SK-N-SH (cell line): ENCODE data around the gene LMOD2. TPM values are rescaled to one million over a fixed set of nuclear protein-coding genes. Genes with fewer than 3 reads are reported as not detected.
A peak's percentile ranks its signal among the peaks of the same experiment; 100 is the strongest.

Experiments
- CTCF ChIA-PET: fragments of 300-600, 350-600 bp; formaldehyde crosslinking; extraction: SDS; loops from one replicate; lab custom pipeline; 2021; lab: Yijun Ruan, JAX
- POLR2A ChIA-PET: fragments of 350-600 bp; sonication (Branson Sonifier 250); formaldehyde crosslinking; extraction: SDS; loops from one replicate; lab custom pipeline; 2020; ENCODE audit warnings: antibody characterized with exemption, inconsistent platforms; lab: Yijun Ruan, JAX
- DNase-seq: peaks from one replicate; pipeline ENCODE4 v3.0.0; 2012
- H2AFZ ChIP-seq: fragments of 200-600 bp; sonication (generic); 2 replicates; pipeline ENCODE4 v1.8.1; 2016; ENCODE audit warnings: antibody characterized with exemption, mild to moderate bottlenecking, low read depth
- H3F3A ChIP-seq: fragments of 200-600 bp; sonication (generic); replicated peaks from 2 replicates; pipeline ENCODE3; 2016; ENCODE audit warnings: antibody characterized with exemption, mild to moderate bottlenecking; ENCODE audit not compliant: insufficient read depth
- H3K27ac ChIP-seq, 2 experiments: fragments of 200-500 bp in 1 of 2; fragments of 200-600 bp in 1 of 2; sonication (Bioruptor generic) in 1 of 2; sonication (generic), shearing (Covaris generic) in 1 of 2; 2 replicates each; pipeline versions ENCODE4 v1.5.1 to v1.6.1; 2014 to 2016; ENCODE audit warnings: low read depth in 2 of 2, inconsistent platforms in 1 of 2, low read length in 1 of 2, mild to moderate bottlenecking in 1 of 2, mixed read lengths in 1 of 2
- H3K27me3 ChIP-seq: fragments of 200-600 bp; sonication (generic), shearing (Covaris generic); 2 replicates; pipeline ENCODE4 v1.6.1; 2016; ENCODE audit warnings: mixed run types; ENCODE audit not compliant: insufficient read depth
- H3K36me3 ChIP-seq, 2 experiments: fragments of 200-500 bp in 1 of 2; fragments of 200-600 bp in 1 of 2; sonication (Bioruptor generic) in 1 of 2; sonication (generic) in 1 of 2; replicated peaks in 1 of 2; 2 replicates each; pipeline versions ENCODE3 to v1.5.1; 2014 to 2016; ENCODE audit warnings: low read length in 1 of 2, mild to moderate bottlenecking in 1 of 2; ENCODE audit not compliant: insufficient read depth in 2 of 2, control insufficient read depth in 1 of 2
- H3K4me1 ChIP-seq, 2 experiments: fragments of 200-500 bp in 1 of 2; fragments of 200-600 bp in 1 of 2; sonication (Bioruptor generic) in 1 of 2; sonication (generic), shearing (Covaris generic) in 1 of 2; 2 replicates each; pipeline versions ENCODE4 v1.5.1 to v1.6.1; 2014 to 2016; ENCODE audit warnings: low read depth in 1 of 2, low read length in 1 of 2, mixed run types in 1 of 2; ENCODE audit not compliant: insufficient read depth in 2 of 2, control insufficient read depth in 1 of 2
- H3K4me2 ChIP-seq: fragments of 200-600 bp; sonication (generic), shearing (Covaris generic); 2 replicates; pipeline ENCODE4 v1.6.1; 2017; ENCODE audit warnings: mixed run types
- H3K4me3 ChIP-seq, 2 experiments: fragments of 200-500 bp in 1 of 2; fragments of 200-600 bp in 1 of 2; sonication (Bioruptor generic) in 1 of 2; sonication (generic), shearing (Covaris generic) in 1 of 2; 2 replicates each; pipeline versions ENCODE4 v1.5.1 to v1.8.1; 2014 to 2016; ENCODE audit warnings: low read depth in 2 of 2, inconsistent platforms in 1 of 2, low read length in 1 of 2, mild to moderate bottlenecking in 1 of 2, mixed read lengths in 1 of 2, moderate library complexity in 1 of 2
- H3K79me2 ChIP-seq: fragments of 200-600 bp; sonication (generic); 2 replicates; pipeline ENCODE4 v1.8.1; 2017; ENCODE audit warnings: mild to moderate bottlenecking; ENCODE audit not compliant: insufficient read depth
- H3K9ac ChIP-seq: fragments of 200-600 bp; sonication (generic); 2 replicates; pipeline ENCODE4 v1.6.1; 2017; ENCODE audit warnings: mixed run types
- H3K9me2 ChIP-seq: fragments of 200-600 bp; sonication (generic); 2 replicates; pipeline ENCODE4 v1.6.1; 2017; ENCODE audit warnings: mixed run types
- H3K9me3 ChIP-seq: fragments of 200-600 bp; sonication (generic); 2 replicates; pipeline ENCODE4 v1.6.1; 2017; ENCODE audit warnings: mixed run types, mild to moderate bottlenecking, moderate library complexity
- H4K20me1 ChIP-seq: fragments of 200-600 bp; sonication (generic); 2 replicates; pipeline ENCODE4 v1.6.1; 2017; ENCODE audit warnings: mild to moderate bottlenecking, mixed run types; ENCODE audit not compliant: insufficient read depth
- CHD2 ChIP-seq: fragments of 150-350 bp; IDR thresholded peaks from 2 replicates; pipeline ENCODE4 v1.6.1; 2018; ENCODE audit warnings: low read length; ENCODE audit not compliant: partially characterized antibody
- EP300 ChIP-seq, 2 experiments: IDR thresholded peaks; 2 replicates each; pipeline versions ENCODE4 v1.4.0 to v1.6.1; 2012; ENCODE audit warnings: borderline replicate concordance in 1 of 2, low read depth in 1 of 2, low read length in 1 of 2
- EZH2phosphoT487 ChIP-seq: fragments of 200-600 bp; sonication (generic); IDR thresholded peaks from 2 replicates; pipeline ENCODE4 v1.6.1; 2017; ENCODE audit warnings: low read depth, mixed run types, mild to moderate bottlenecking, antibody characterized with exemption, moderate library complexity, borderline replicate concordance
- FOXM1 ChIP-seq: IDR thresholded peaks from 2 replicates; pipeline ENCODE4 v1.4.0; 2012; ENCODE audit warnings: low read depth, mild to moderate bottlenecking
- GATA2 ChIP-seq: sonication (generic); formaldehyde crosslinking; IDR thresholded peaks from 2 replicates; pipeline ENCODE4 v1.5.0; 2020; ENCODE audit warnings: mild to moderate bottlenecking, missing genetic modification reagents
- JUND ChIP-seq: IDR thresholded peaks from 2 replicates; pipeline ENCODE4 v1.4.0; 2012
- MEF2A ChIP-seq: IDR thresholded peaks from 2 replicates; pipeline ENCODE4 v1.4.0; 2012; ENCODE audit warnings: low read depth, borderline replicate concordance
- POLR2AphosphoS5 ChIP-seq: IDR thresholded peaks from 2 replicates; pipeline ENCODE4 v1.6.1; 2012; ENCODE audit warnings: low read depth, low read length
- RAD21 ChIP-seq: IDR thresholded peaks from 2 replicates; pipeline ENCODE4 v1.6.1; 2012; ENCODE audit warnings: mild to moderate bottlenecking, low read length
- SMC3 ChIP-seq: IDR thresholded peaks from 2 replicates; pipeline ENCODE4 v1.6.1; 2012; ENCODE audit warnings: low read depth, low read length, improper control_type of control experiment
- TEAD4 ChIP-seq: IDR thresholded peaks from 2 replicates; pipeline ENCODE4 v1.4.0; 2012; ENCODE audit warnings: mild to moderate bottlenecking, borderline replicate concordance; ENCODE audit not compliant: insufficient read depth
- WGBS: methylation state at CpG from one replicate; pipeline ENCODE4 v1.1.6; 2017; ENCODE audit warnings: low lambda C conversion rate; 5-methylcytosine and 5-hydroxymethylcytosine counted together
- polyA plus RNA-seq, 3 experiments: library from polyadenylated mRNA; depleted of rRNA; stranded (reverse); fragments of >200 nt; gene quantifications; 2 replicates each; pipeline ENCODE4 v1.2.3, GENCODE V29; 2012
- TF ChIP-seq, protein P1 (sequence below): fragments of 150-350 bp; IDR thresholded peaks from 2 replicates; pipeline ENCODE4 v1.6.1; 2017; ENCODE audit warnings: antibody characterized with exemption, low read length, low read depth, borderline replicate concordance
- TF ChIP-seq, protein P2 (sequence below): IDR thresholded peaks from 2 replicates; pipeline ENCODE4 v1.4.0; 2012; ENCODE audit warnings: low read depth
- TF ChIP-seq, protein P3 (sequence below): IDR thresholded peaks from 2 replicates; pipeline ENCODE4 v1.4.0; 2012; ENCODE audit warnings: low read depth, borderline replicate concordance
- TF ChIP-seq, protein P4 (sequence below): IDR thresholded peaks from 2 replicates; pipeline ENCODE4 v1.4.0; 2012; ENCODE audit warnings: low read depth, borderline replicate concordance
- TF ChIP-seq, protein P5 (sequence below): fragments of 150-350 bp; IDR thresholded peaks from 2 replicates; pipeline ENCODE4 v1.6.1; 2016; ENCODE audit warnings: mild to moderate bottlenecking, low read depth, low read length
- TF ChIP-seq, protein P6 (sequence below): IDR thresholded peaks from 2 replicates; pipeline ENCODE4; 2012

The LMOD2 gene
- polyA plus RNA-seq, 1 of the 3 experiments (the other 2 are of a cell fraction) = not detected

DNA sequence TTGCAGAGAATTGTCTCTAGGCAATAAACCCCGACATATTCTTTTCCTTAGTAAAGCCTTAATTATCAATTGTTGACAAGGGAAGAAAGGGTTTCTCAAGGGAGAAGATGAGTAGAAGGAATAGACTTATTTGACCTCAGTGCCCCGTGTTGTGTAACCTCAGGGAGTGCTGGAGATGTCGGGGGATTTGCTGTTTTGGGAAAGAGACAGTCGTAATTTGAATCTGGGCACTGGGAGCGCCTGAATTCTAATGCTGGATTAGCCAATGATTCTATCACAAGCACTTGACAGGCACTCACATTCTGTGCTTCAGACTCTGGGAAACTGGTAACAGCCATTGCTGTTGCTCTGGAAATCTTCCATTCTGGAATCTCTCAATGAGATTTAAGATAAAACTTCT, 13.8 kb upstream of the LMOD2 start:
- ChIA-PET CTCF (interaction anchor here (0.6 kb wide), 1 partner anchor 40 kb away, joined by 3 read pairs; no protein-coding TSS in a partner anchor), POLR2A (interaction anchor here (1.6 kb wide), 1 partner anchor 107 kb away, joined by 4 read pairs; the partner anchor contains the start of gene WASL)
- Histone ChIP-seq H3K9me2 (no peaks in the 10 kb centered on the region), H3F3A (no peaks in the 10 kb centered on the region), H3K4me3 (no peak overlapping the region), H3K27ac (no peak overlapping the region), H3K9me3 (no peaks in the 10 kb centered on the region), H4K20me1 (no peaks in the 10 kb centered on the region), H3K4me2 (no peak overlapping the region), H3K9ac (no peak overlapping the region), H3K79me2 (no peaks in the 10 kb centered on the region), H2AFZ (no peak overlapping the region), H3K4me1 (peaks cover 14 to 21% of the 10 kb centered on the region in 2 experiments; a peak in 3 of 4 replicates), H3K27me3 (no peaks in the 10 kb centered on the region), H3K36me3 (no peaks in the 10 kb centered on the region)
- TF ChIP-seq JUND (no peak), EZH2phosphoT487 (no peak), CHD2 (no peak), TEAD4 (no peak), FOXM1 (no peak)
- TF ChIP-seq, protein P1, sequence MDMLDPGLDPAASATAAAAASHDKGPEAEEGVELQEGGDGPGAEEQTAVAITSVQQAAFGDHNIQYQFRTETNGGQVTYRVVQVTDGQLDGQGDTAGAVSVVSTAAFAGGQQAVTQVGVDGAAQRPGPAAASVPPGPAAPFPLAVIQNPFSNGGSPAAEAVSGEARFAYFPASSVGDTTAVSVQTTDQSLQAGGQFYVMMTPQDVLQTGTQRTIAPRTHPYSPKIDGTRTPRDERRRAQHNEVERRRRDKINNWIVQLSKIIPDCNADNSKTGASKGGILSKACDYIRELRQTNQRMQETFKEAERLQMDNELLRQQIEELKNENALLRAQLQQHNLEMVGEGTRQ = no peak
- TF ChIP-seq, protein P2, sequence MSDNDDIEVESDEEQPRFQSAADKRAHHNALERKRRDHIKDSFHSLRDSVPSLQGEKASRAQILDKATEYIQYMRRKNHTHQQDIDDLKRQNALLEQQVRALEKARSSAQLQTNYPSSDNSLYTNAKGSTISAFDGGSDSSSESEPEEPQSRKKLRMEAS = no peak
- WGBS = 75% methylated on average over 5 of the region's 5 CpGs
- no peak for DNase-seq

DNA sequence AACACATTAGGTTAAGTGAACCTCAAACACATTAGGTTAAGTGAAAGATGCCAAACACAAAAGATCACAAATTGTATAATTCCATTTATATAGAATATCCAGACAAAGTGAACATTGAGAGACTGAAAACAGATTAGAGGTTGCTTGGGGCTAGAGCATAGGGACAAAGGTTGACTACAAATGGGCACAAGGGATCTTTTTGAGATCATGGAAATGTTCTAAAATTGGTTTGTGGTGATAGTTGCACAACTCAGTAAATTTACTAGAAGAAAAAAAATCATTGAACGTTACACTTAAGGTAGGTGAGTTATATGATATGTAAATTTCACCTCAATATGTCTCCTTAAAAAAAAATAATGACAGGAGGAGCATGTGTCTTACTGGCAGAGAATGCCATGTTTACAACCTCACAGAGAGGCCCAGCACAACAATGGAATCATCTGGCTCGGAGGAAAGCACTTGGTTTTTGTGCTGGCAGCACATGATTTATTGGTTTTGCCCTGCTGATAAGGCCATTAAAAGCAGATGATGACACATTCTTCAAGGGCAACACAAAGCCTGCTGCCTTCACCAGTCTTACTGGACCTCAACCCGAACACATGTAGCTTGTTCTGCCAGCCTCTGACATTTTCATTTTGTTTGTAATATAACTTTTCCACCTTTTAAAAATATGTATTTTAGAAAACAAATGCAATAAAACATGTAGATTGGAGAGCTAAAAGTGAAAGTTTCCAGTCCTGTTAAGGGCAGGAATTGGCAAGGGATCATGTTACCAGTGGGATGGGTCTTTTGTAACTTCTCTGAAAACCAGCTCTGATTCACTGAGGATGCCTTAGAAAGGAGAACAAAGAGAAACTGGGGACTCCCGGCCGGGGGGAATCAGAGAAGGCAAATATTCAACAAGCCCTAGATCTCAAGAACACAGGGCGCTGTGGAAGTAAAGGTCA, 11.9 kb upstream of the LMOD2 start:
- Histone ChIP-seq H3K4me2 (peak overlapping the region; percentile 65), H3K27ac (peak overlapping the region; percentile 27 to 96; a peak in 3 of 4 replicates), H3K79me2 (no peaks in the 10 kb centered on the region), H3F3A (no peaks in the 10 kb centered on the region), H3K4me1 (peaks cover 14 to 21% of the 10 kb centered on the region in 2 experiments; a peak in 3 of 4 replicates), H2AFZ (peak overlapping the region; percentile 66; the same call in 1 of the 2 replicates), H3K36me3 (no peaks in the 10 kb centered on the region), H3K9me2 (no peaks in the 10 kb centered on the region), H3K27me3 (no peaks in the 10 kb centered on the region), H3K9me3 (no peaks in the 10 kb centered on the region), H3K4me3 (peak overlapping the region; percentile 29 to 31; a peak in 3 of 4 replicates), H3K9ac (peak overlapping the region; percentile 23; the same call in 1 of the 2 replicates), H4K20me1 (no peaks in the 10 kb centered on the region)
- WGBS = 26% methylated on average over 6 of the region's 6 CpGs
- peak; percentile 77 for DNase-seq
- ChIA-PET POLR2A (no interaction called here), CTCF (interaction anchor here (1.0 to 4.4 kb wide), 10 partner anchors 8 to 250 kb away, joined by 3 to 27 read pairs (median 4); partner anchors contain the start of gene LMOD2)
- TF ChIP-seq MEF2A (no peak), RAD21 (peak; percentile 8; the same call in 1 of the 2 replicates), GATA2 (peak; percentile 95), TEAD4 (peak; percentile 66; the same call in 1 of the 2 replicates), FOXM1 (0 out of 2 replicates have a peak, but pooled peaks have one; percentile 35), EP300 (IDR thresholded peaks at IDR 0.05; ENCODE audit: borderline replicate concordance in 1 of 2, low read depth in 1 of 2, low read length in 1 of 2) (peak; percentile 46 to 78; a peak in 3 of 4 replicates), POLR2AphosphoS5 (peak; percentile 50), SMC3 (no peak)
- TF ChIP-seq, protein P3, sequence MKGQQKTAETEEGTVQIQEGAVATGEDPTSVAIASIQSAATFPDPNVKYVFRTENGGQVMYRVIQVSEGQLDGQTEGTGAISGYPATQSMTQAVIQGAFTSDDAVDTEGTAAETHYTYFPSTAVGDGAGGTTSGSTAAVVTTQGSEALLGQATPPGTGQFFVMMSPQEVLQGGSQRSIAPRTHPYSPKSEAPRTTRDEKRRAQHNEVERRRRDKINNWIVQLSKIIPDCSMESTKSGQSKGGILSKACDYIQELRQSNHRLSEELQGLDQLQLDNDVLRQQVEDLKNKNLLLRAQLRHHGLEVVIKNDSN = peak; percentile 38; the same call in 1 of the 2 replicates
- TF ChIP-seq, protein P2 = peak; percentile 82; the same call in 1 of the 2 replicates
- TF ChIP-seq, protein P4, sequence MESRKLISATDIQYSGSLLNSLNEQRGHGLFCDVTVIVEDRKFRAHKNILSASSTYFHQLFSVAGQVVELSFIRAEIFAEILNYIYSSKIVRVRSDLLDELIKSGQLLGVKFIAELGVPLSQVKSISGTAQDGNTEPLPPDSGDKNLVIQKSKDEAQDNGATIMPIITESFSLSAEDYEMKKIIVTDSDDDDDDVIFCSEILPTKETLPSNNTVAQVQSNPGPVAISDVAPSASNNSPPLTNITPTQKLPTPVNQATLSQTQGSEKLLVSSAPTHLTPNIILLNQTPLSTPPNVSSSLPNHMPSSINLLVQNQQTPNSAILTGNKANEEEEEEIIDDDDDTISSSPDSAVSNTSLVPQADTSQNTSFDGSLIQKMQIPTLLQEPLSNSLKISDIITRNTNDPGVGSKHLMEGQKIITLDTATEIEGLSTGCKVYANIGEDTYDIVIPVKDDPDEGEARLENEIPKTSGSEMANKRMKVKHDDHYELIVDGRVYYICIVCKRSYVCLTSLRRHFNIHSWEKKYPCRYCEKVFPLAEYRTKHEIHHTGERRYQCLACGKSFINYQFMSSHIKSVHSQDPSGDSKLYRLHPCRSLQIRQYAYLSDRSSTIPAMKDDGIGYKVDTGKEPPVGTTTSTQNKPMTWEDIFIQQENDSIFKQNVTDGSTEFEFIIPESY = 0 out of 2 replicates have a peak, but pooled peaks have one; percentile 8
- TF ChIP-seq, protein P5, sequence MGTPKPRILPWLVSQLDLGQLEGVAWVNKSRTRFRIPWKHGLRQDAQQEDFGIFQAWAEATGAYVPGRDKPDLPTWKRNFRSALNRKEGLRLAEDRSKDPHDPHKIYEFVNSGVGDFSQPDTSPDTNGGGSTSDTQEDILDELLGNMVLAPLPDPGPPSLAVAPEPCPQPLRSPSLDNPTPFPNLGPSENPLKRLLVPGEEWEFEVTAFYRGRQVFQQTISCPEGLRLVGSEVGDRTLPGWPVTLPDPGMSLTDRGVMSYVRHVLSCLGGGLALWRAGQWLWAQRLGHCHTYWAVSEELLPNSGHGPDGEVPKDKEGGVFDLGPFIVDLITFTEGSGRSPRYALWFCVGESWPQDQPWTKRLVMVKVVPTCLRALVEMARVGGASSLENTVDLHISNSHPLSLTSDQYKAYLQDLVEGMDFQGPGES = no peak
- TF ChIP-seq, protein P6, sequence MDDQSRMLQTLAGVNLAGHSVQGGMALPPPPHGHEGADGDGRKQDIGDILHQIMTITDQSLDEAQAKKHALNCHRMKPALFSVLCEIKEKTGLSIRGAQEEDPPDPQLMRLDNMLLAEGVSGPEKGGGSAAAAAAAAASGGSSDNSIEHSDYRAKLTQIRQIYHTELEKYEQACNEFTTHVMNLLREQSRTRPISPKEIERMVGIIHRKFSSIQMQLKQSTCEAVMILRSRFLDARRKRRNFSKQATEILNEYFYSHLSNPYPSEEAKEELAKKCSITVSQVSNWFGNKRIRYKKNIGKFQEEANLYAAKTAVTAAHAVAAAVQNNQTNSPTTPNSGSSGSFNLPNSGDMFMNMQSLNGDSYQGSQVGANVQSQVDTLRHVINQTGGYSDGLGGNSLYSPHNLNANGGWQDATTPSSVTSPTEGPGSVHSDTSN = peak; percentile 97
